Measurements from ENCODE around the gene HUNK. TPM values are rescaled to one million over a fixed set of nuclear protein-coding genes. Genes with fewer than 3 reads are reported as not detected.

Gene HUNK
- total RNA-seq, 1 donor from 2014 or later: 12.2 TPM

GRCh38 chr21:31915566-31915965, 42.7 kb downstream of the HUNK start:
- TF ChIP-seq CTCF (IDR thresholded peaks at IDR 0.05; ENCODE audit: partially characterized antibody, unreplicated experiment): no peak
- DNase-seq: no peak
- peaks cover 15% of the 10 kb centered on the region for H3K36me3 Mint-ChIP-seq (ENCODE audit: unreplicated experiment)
- peaks cover 6% of the 10 kb centered on the region for H3K9me3 Mint-ChIP-seq (ENCODE audit: unreplicated experiment)
- H3K27ac Mint-ChIP-seq (ENCODE audit: unreplicated experiment): no peak overlapping the region
- peaks cover 3% of the 10 kb centered on the region for H3K27me3 Mint-ChIP-seq (ENCODE audit: unreplicated experiment)
- H3K4me3 Mint-ChIP-seq (ENCODE audit: unreplicated experiment): no peak overlapping the region
- peaks cover 2% of the 10 kb centered on the region for H3K4me1 Mint-ChIP-seq (ENCODE audit: low read depth, unreplicated experiment)

GRCh38 chr21:31917108-31917507, 44.3 kb downstream of the HUNK start:
- Mint-ChIP-seq H3K36me3 (ENCODE audit: unreplicated experiment) (peaks cover 7% of the 10 kb centered on the region), H3K4me3 (ENCODE audit: unreplicated experiment) (no peak overlapping the region), H3K27ac (ENCODE audit: unreplicated experiment) (no peak overlapping the region), H3K27me3 (ENCODE audit: unreplicated experiment) (peaks cover 3% of the 10 kb centered on the region), H3K9me3 (ENCODE audit: unreplicated experiment) (peaks cover 6% of the 10 kb centered on the region), H3K4me1 (ENCODE audit: low read depth, unreplicated experiment) (no peaks in the 10 kb centered on the region)
- DNase-seq: no peak
- no peak for TF ChIP-seq CTCF (IDR thresholded peaks at IDR 0.05; ENCODE audit: partially characterized antibody, unreplicated experiment)

GRCh38 chr21:31918250-31918775, 45.5 kb downstream of the HUNK start:
- DNase-seq: no peak

GRCh38 chr21:31920275-31920674, 47.5 kb downstream of the HUNK start:
- Mint-ChIP-seq H3K9me3 (ENCODE audit: unreplicated experiment) (peaks cover 6% of the 10 kb centered on the region), H3K4me1 (ENCODE audit: low read depth, unreplicated experiment) (no peaks in the 10 kb centered on the region), H3K27ac (ENCODE audit: unreplicated experiment) (no peak overlapping the region), H3K27me3 (ENCODE audit: unreplicated experiment) (peaks cover 2% of the 10 kb centered on the region), H3K36me3 (ENCODE audit: unreplicated experiment) (peaks cover 4% of the 10 kb centered on the region), H3K4me3 (ENCODE audit: unreplicated experiment) (no peak overlapping the region)
- no peak for DNase-seq
- no peak for TF ChIP-seq CTCF (IDR thresholded peaks at IDR 0.05; ENCODE audit: partially characterized antibody, unreplicated experiment)

More at GRCh38 chr21:31918250-31918775, 45.5 kb downstream of the HUNK start:
- H3K9me3 Mint-ChIP-seq (ENCODE audit: unreplicated experiment): peaks cover 6% of the 10 kb centered on the region
- H3K36me3 Mint-ChIP-seq (ENCODE audit: unreplicated experiment): peaks cover 4% of the 10 kb centered on the region
- peak; percentile 12 for TF ChIP-seq CTCF (IDR thresholded peaks at IDR 0.05; ENCODE audit: partially characterized antibody, unreplicated experiment)
- no peak overlapping the region for H3K27ac Mint-ChIP-seq (ENCODE audit: unreplicated experiment)
- H3K4me3 Mint-ChIP-seq (ENCODE audit: unreplicated experiment): no peak overlapping the region
- no peaks in the 10 kb centered on the region for H3K4me1 Mint-ChIP-seq (ENCODE audit: low read depth, unreplicated experiment)
- H3K27me3 Mint-ChIP-seq (ENCODE audit: unreplicated experiment): peaks cover 2% of the 10 kb centered on the region

GRCh38 chr21:31921079-31921478, 48.3 kb downstream of the HUNK start:
- no peak for TF ChIP-seq CTCF (IDR thresholded peaks at IDR 0.05; ENCODE audit: partially characterized antibody, unreplicated experiment)
- DNase-seq: no peak
- Mint-ChIP-seq H3K27me3 (ENCODE audit: unreplicated experiment) (peaks cover 2% of the 10 kb centered on the region), H3K4me3 (ENCODE audit: unreplicated experiment) (no peak overlapping the region), H3K9me3 (ENCODE audit: unreplicated experiment) (peaks cover 8% of the 10 kb centered on the region), H3K27ac (ENCODE audit: unreplicated experiment) (no peak overlapping the region), H3K4me1 (ENCODE audit: low read depth, unreplicated experiment) (no peaks in the 10 kb centered on the region), H3K36me3 (ENCODE audit: unreplicated experiment) (peaks cover 4% of the 10 kb centered on the region)
